Measurements from ENCODE around the gene NPAS4. TPM values are rescaled to one million over a fixed set of nuclear protein-coding genes. Genes with fewer than 3 reads are reported as not detected.

NPAS4 gene
- total and polyA plus RNA-seq, 2 of the 4 experiments (the other 2 are of a cell fraction), result under 0.01 to 0.77 TPM

DNA sequence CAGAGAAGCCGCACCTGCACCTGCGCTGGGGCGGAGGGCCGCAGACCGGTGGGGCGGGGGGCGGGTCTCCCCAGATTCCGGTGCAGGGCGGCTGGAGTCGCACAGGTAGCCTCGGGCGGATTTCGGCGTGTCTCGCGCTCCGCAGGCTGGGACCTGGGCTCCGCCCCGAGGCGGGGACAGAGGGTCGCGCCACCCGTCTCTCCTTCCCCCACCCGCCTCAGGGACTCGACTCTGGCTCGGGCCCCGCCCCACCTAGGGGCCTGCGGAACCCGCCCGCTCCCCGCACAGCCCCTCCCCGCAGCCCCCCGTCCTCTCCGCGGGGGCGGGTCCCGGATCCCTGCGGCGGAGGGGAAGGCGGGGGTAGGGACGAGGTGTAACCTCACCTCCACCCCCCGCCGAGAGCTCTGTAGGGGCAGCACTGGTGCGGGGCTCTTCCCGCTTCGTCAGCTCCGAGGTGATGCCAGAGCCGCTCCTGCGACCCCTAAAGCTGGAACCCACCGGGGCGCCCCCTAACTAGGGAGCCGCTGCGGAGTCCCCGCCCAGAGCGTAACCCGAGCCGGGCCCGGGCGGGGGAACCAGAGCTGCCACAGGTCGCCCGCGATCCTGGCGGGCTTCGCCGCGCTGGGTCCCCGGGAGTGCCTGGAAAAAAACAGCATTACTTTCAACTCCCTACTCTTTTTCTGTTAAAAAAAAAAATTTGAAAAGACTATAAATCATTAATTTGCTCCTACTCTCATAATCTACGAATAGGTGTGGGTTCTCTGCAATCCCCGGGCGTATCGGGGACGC is 49.0 kb upstream of the NPAS4 start, which contains the start of gene SLC29A2:
Gene SLC29A2, minus strand, starts transcription at position 134 of the 789 bp plus-strand sequence. CDS start 169 bp downstream, outside the sequence.
- H2AK5ac ChIP-seq (ENCODE audit: low read depth, low read length), result no peak within 1 kb of the TSS
- H3K14ac ChIP-seq (replicated peaks; ENCODE audit: low read depth, low read length), result no peak within 1 kb of the TSS
- H2BK20ac ChIP-seq (ENCODE audit: low read depth, low read length), result no peak within 1 kb of the TSS
- H3K4ac ChIP-seq (ENCODE audit: low read depth, low read length), result no peak within 1 kb of the TSS
- H4K5ac ChIP-seq (ENCODE audit: low read depth, low read length), result no peak within 1 kb of the TSS
- dilution Hi-C loops (cut with HindIII; ENCODE audit: low sequenced_read_pairs, unreplicated experiment) (no loop called here), in situ Hi-C loops (cut with MboI; ENCODE audit: low sequenced_read_pairs) (no loop called here), intact Hi-C loops (cut with micrococcal nuclease) (no loop called here)
- H4K8ac ChIP-seq (ENCODE audit: low read depth in 2 of 2, low read length in 2 of 2), result no peak within 1 kb of the TSS
- H3K56ac ChIP-seq (ENCODE audit: extremely low read depth, insufficient read depth, low read length), result no peak within 1 kb of the TSS
- H2BK120ac ChIP-seq (ENCODE audit: low read depth, low read length), result no peak within 1 kb of the TSS
- no peak within 1 kb of the TSS for H3K18ac ChIP-seq (ENCODE audit: low read depth, low read length)
- no peaks in the 10 kb centered on the region for H3K36me3 ChIP-seq (ENCODE audit: control insufficient read depth, insufficient read depth, low read length)
- H3K23ac ChIP-seq (ENCODE audit: low read depth, low read length), result peak within 1 kb of the TSS; percentile 71; the same call in 1 of the 2 replicates
- CTCF ChIA-PET, result interaction anchor here (0.7 to 1.0 kb wide), 2 partner anchors 14 to 36 kb away, joined by 3 read pairs; partner anchors contain the start of gene RIN1
- H3K4me2 ChIP-seq (ENCODE audit: low read depth, low read length), result peak within 1 kb of the TSS; percentile 85
- H3K9ac ChIP-seq (ENCODE audit: low read depth, low read length), result no peak within 1 kb of the TSS
- H3K9me3 ChIP-seq (ENCODE audit: control insufficient read depth, insufficient read depth, low read length), result no peaks in the 10 kb centered on the region
- no peak within 1 kb of the TSS for H4K91ac ChIP-seq (ENCODE audit: insufficient read depth, low read depth, low read length)
- POLR2A ChIA-PET (ENCODE audit: unreplicated experiment), result no interaction called here
- H3K4me3 ChIP-seq (ENCODE audit: insufficient read depth, low read depth, low read length), result peak within 1 kb of the TSS; percentile 61
- H2BK5ac ChIP-seq (ENCODE audit: low read depth, low read length, poor library complexity, severe bottlenecking), result no peak within 1 kb of the TSS
- BruUV-seq (replicated peaks), result no TSS peak
- ATAC-seq (ENCODE audit: low read depth), result peak; percentile 57
- peaks cover 7% of the 10 kb centered on the region; the same call in 1 of the 2 replicates for H3K9me1 ChIP-seq (ENCODE audit: insufficient read depth, low read length)
- peaks cover 7% of the 10 kb centered on the region for H3K4me1 ChIP-seq (ENCODE audit: control insufficient read depth, insufficient read depth, low read length)
- 2% methylated on average over 11 of the region's 72 CpGs; no CpG with 5 or more reads in 1 of the 2 experiments for whole genome bisulfite sequencing, 2 experiments (ENCODE audit: extremely low coverage in 2 of 2, insufficient read length in 1 of 2)
- H4K20me1 ChIP-seq (ENCODE audit: insufficient read depth, low read length), result peaks cover 6% of the 10 kb centered on the region; the same call in 1 of the 2 replicates
- H2AK9ac ChIP-seq (replicated peaks; ENCODE audit: low read depth, low read length, poor library complexity), result peak within 1 kb of the TSS; percentile 93
- peak within 1 kb of the TSS; percentile 95 for H2AFZ ChIP-seq (replicated peaks; ENCODE audit: low read length, poor library complexity)
- H3K79me1 ChIP-seq (ENCODE audit: low read depth in 1 of 2, low read length in 2 of 2), result no peaks in the 10 kb centered on the region
- no peak within 1 kb of the TSS for H3K27ac ChIP-seq (ENCODE audit: insufficient read depth, low read length)
- peaks cover 16% of the 10 kb centered on the region for H3K27me3 ChIP-seq (ENCODE audit: control insufficient read depth, insufficient read depth, low read length)
- DNase-seq, result no peak
- H2BK15ac ChIP-seq (ENCODE audit: low read depth, low read length), result no peak within 1 kb of the TSS
- peak; percentile 31; the same call in 1 of the 2 replicates for TF ChIP-seq MAZ (IDR thresholded peaks at IDR 0.05; ENCODE audit: borderline replicate concordance, low read depth, low read length)
- no peak for TF ChIP-seq MXI1 (IDR thresholded peaks at IDR 0.05; ENCODE audit: borderline replicate concordance, low read depth, low read length)
- no peak for TF ChIP-seq CTCF (conservative IDR thresholded peaks at IDR 0.05; ENCODE audit: low read depth, low read length)
